GM19193 (cell line): ENCODE data around the gene SEMA4G.

Experiments
- POLR2A ChIP-seq: IDR thresholded peaks from 4 replicates; pipeline ENCODE4 v1.6.1; 2011; ENCODE audit not compliant: insufficient read depth, insufficient read length; ENCODE audit errors: extremely low read depth

The SEMA4G gene

DNA sequence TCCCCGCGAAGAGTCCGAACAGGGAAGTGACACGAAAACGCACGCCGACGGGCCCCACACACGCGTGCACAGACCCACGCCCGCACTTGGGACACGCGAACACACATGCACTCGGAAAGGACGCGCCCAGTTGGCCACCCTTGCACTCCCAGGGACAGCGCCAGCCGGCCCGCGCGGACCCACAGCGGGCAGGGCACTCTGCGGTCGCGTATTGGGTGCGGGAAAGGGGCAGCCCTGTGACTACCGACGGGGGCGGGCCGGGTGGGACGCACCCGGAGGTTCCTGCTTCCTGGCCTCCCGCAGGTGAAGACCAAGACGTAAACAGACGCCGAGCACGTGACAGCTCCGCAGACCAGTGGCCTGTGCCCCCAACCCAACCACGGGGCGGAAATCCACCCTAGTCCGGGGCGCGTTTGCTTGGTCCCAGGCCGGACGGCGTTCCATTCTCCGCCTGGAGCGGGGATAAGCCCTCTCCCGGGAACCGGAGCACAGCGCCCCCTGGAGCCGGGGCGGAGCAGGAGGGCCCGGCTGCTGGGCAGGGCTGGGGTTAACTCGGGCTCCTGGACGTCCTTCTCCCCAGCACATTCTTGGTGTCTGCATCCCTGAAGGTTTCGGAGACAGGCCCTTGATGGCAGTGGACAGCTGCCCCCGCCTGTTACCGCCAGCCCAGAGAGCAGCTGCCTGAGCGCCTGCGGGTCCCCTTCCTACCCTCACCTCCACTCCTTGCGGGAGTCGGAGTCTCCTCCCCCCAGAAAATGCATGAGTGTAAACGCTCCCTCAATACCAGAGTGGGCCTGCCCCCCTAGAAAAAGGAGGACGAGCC is 28.3 kb downstream of the SEMA4G start:
- no peak for TF ChIP-seq POLR2A

DNA sequence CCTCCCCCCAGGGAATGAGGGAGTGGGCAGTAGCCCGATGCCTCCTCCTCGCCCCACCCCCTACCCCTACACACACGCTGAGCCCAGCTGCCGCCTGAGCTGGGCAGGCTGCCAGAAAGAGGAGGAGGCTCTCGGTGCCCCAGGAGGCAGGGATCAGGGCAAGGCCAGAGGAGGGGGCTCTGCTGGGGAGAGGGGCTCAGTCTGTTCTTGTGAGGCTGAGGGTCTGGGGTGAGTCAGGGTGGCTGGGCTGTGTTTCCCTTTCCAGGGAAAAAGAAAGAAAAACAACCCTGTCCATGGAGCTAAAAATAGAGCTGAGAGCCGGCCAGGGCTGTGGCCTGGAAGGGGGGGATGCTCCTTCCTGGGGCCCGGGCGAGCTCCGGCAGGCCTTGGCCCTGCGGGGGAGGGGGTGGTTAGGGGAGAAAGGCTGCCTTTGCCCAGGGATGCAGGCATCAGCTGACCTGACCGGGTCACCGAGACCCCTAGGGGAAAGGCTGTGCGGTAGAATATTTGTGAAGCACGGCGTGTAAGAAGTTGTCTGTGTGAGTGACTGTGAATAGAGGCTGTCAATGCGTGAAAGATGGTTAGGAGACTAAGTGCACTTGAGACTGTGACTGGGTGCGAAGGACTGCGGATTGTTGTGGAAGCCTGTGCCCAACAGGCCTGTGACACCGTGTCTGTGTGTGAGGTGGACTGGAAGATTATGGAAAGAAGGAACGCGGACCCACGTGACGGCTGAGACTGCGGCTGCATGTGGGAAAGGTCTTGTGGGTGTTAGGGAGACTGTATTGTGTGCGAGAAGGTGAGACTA is 29.1 kb downstream of the SEMA4G start:
- no peak for TF ChIP-seq POLR2A

DNA sequence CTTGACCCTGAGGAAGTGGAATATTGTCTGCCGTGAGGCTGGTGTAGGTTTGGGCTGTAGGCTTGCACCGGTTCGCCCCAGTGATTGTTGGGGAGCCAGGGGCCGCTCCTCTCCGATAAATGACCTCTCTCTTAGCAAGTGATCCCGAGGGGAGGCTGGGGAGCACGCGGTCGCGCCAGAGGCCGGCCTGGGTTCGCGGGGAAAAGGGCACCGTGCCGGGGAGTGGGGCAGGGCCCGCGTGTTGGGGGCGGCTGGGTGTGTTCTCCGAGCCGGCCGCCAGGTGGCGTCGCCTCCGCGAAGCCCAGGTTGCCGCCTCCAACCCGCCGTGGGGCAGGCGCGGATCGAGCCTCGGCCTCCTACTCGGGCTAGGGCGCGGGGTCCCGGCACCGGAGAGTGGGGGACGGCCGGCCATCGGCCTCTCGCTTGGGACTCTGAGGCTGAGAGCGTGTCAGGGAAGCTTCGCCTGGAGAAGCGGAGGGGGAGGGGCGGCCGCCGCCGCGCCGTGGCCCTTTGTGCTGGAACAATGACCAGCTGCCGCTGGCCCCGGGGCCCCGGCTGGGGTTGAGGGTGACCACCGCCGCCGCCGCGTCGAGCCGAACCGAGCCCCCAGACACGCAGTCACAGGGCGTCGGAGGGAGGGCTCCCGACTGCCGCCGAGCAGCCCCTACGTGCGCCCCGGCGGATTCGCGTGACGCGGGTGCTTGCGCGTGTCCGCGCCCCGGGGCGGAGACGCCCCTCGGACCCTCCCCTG is 29.9 kb downstream of the SEMA4G start:
- peak; percentile 21 for TF ChIP-seq POLR2A

DNA sequence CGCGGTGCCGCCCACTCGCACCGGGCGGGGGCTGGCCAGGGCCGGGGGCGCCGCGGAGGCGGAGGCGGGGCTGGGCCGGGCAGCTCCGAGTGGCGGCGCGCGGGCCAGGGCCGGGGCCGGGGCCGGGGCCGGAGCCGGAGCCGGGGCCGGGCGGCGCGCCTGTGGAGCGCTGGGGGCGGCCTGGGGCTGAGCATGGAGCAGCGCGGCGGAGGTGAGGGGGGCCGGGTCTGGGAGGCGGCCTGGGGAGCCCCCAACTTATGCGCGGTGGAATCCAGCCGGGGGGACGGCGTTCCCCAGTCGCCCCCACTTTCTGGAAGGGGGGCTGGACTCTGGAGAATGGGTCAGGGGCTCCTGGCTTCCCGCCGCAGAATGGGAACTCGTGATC is 30.4 kb downstream of the SEMA4G start, which contains the start of gene LZTS2:
Gene LZTS2, plus strand, starts transcription at position 67 of the 385 bp plus-strand sequence. CDS start 2,731 bp downstream, outside the sequence.
- TF ChIP-seq POLR2A, result no peak

DNA sequence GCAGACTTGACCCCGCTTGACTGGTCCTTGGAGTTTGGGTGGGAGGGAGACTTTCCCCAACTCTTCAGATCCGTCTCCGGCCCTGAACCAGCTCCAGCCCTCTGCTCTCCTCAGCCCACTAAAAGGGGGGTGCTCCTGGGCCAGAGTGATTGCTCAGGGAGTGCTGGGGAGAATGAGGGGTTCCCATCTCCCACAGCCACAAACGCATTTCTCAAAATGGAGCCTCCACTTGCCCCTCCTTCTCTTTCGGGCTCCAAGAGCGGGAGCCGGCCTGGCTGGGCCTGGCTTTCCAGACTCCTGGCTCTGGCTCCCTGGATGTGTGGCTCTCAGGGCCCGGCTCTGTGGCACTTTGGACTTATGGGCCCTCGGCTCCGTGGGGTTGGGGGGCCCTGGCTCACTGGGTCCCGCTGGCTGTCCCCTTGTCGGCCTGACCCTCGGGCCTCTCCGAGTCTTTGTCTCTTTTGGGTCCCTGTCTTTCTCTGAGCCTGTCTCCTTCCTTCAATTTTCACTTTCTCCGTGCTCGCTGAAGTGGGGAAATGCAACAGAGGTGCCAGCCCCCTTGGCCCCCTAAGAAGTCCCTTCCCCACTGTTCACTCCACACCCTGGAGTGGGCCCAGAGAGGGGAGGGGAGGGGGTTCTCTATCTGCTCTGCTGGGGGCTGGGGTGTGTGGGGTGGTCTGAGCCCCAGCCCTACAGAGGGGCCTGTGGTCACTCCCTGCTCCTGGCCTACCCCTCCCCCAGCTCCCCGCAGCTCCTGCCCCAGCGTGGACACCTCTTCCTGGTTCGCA is 31.0 kb downstream of the SEMA4G start:
- TF ChIP-seq POLR2A, result no peak

DNA sequence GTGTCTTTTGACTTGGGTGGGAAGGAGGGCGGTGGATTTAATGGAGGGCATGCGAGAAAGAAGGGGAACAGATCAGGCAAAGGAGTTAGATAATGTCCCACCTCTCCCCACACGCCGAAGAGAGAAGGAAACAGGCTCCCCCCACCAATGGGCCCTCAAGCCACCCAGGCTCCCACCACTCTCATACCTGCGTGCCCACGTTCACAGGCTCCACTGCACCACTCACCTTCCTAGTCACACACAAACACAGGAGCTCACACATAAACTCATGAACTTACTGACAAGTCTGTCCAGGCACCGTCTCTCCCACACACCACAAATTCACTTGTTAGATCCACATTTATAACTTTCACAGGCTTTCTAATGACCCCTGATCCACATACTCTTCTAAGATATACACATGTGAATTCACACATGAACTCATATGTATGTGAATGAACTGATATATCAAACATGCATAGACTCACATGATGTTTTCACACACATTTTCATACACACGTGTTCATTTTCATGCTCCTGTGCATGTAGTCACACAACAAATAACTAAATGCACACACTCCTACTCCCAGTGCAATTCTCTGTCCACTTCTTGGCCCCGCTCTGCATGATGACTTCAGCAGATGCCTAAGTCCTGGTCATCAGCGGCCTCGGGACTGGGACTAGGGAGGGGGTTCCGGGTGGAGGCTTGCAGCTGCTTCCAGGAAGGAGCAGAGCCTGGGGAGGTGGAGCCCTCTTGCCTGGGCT is 31.8 kb downstream of the SEMA4G start:
- TF ChIP-seq POLR2A, result no peak

DNA sequence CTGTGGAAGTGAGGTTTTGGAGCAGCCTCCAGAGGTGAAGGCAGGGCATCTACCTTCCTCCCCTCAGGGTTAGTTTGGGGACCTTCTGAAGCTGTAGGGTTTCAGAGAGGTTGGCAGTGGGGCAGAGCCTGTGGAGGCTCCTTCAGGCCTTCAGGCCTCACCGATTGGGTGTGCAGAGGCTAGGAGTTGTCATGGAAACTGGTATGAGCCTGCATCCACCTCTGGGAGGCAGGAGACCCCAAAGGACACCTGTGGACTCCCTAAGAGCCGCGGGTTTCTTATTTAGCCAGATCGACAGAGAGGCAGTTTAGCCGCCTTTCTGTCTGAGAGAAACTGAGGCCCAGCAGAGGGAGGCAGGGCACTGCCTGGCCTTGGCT is 32.3 kb downstream of the SEMA4G start:
- TF ChIP-seq POLR2A, result no peak

DNA sequence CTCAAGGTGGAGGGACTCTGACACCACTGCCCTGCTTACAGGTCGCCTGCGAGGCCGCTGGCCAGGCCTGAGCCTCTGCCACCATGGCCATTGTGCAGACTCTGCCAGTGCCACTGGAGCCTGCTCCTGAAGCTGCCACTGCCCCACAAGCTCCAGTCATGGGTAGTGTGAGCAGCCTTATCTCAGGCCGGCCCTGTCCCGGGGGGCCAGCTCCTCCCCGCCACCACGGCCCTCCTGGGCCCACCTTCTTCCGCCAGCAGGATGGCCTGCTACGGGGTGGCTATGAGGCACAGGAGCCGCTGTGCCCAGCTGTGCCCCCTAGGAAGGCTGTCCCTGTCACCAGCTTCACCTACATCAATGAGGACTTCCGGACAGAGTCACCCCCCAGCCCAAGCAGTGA is 33.2 kb downstream of the SEMA4G start:
- TF ChIP-seq POLR2A, result no peak

DNA sequence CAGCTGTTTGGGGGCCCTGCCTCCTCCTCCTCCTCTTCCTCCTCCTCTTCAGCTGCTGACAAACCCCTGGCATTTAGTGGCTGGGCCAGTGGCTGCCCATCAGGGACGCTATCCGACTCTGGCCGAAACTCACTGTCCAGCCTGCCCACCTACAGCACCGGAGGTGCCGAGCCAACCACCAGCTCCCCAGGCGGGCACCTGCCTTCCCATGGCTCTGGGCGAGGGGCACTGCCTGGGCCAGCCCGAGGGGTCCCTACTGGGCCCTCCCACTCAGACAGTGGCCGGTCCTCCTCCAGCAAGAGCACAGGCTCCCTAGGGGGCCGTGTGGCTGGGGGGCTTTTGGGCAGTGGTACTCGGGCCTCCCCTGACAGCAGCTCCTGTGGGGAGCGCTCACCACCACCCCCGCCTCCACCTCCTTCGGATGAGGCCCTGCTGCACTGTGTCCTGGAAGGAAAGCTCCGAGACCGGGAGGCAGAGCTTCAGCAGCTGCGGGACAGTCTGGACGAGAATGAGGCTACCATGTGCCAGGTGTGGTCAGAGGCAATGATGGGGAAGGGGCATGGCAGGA is 34.4 kb downstream of the SEMA4G start:
- no peak for TF ChIP-seq POLR2A

DNA sequence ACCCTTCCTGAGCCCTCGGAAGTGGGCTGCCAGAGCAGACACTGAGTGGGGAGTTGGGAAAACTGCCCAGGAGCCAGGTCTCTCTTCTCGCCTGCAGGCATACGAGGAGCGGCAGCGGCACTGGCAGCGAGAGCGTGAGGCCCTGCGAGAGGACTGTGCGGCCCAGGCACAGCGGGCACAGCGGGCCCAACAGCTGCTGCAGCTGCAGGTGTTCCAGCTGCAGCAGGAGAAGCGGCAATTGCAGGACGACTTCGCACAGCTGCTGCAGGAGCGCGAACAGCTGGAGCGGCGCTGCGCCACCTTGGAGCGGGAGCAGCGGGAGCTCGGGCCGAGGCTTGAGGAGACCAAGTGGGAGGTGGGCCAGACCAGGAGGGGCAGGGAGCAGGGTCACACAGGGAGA is 36.1 kb downstream of the SEMA4G start:
- TF ChIP-seq POLR2A, result no peak

DNA sequence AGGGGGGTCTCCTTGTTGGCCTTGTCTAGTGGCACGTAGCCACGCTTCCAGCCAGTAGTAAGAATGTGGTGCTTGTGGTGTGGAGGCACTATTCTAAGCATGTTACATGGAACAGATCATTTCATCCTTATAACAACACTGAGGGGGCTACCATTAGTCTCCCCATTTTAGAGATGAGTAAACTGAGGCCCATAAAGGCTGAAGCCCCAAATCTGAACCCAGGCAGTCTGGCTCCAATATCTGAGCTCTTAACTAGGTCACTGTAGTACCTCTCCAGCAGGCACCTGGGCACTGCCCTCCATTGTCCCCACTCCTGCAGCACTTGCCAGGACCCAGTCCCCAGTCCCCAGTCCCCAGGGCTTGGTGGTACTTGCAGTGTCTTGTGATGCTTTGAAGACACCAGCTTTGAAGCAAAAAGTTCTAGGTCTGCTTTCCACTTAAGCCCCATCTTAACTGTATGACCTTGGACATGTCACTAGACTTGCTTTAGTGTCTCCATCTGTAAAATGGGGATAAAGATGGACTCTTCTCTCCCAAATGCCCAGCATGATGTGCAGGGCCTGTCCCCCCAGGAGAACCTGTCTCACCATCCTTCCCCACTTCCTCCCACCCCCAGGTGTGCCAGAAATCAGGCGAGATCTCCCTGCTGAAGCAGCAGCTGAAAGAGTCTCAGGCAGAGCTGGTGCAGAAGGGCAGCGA is 36.7 kb downstream of the SEMA4G start:
- no peak for TF ChIP-seq POLR2A

DNA sequence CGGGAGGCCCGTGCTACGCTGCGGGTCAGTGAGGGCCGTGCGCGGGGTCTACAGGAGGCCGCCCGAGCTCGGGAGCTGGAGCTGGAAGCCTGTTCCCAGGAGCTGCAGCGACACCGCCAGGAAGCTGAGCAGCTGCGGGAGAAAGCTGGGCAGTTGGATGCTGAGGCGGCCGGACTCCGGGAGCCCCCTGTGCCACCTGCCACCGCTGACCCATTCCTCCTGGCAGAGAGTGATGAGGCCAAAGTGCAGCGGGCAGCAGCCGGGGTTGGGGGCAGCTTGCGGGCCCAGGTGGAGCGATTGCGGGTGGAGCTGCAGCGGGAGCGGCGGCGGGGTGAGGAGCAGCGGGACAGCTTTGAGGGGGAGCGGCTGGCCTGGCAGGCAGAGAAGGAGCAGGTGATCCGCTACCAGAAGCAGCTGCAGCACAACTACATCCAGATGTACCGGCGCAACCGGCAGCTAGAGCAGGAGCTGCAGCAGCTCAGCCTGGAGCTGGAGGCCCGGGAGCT is 37.3 kb downstream of the SEMA4G start:
- no peak for TF ChIP-seq POLR2A
